Right lobe of liver (tissue), 5 donors: ENCODE data around the gene UTS2R. TPM values are rescaled to one million over a fixed set of nuclear protein-coding genes. Genes with fewer than 3 reads are reported as not detected.

Experiments
- small RNA-seq, 2 experiments: library from RNA; depleted of rRNA; stranded (forward); fragments of <200 nt; gene quantifications; one replicate each; pipeline ENCODE3, GENCODE V24; 2016
- total RNA-seq, 6 experiments: library from RNA; depleted of rRNA in 2 of 6; stranded (reverse); fragments of >200 nt in 2 of 6; fragmentation: NEBNext Ultra II Directional in 3 of 6; extraction: Animal tissue kit (Norgen Biotek cat#: 25700) in 3 of 6; gene quantifications; one replicate each; pipeline versions ENCODE4 v1.1.0 to v1.2.4, GENCODE V29; 2016 to 2023
- donor health status: DM: no; HTN: no; CAD: no.
- donor health status: DM: no; HTN: no; CAD: no.
- donor health status: DM: no; HTN: yes; CAD: no.
- donor health status: DM: no; HTN: yes; CAD: no.

Gene UTS2R
- total RNA-seq, 6 experiments from 2014 or later, result not detected

Small RNAs within 50 kb of the gene (small RNA-seq; reads per million reads assigned to genes)
- gene RF00019, result 0 reads per million in 2 experiments

Other genes with a start within 250 kb of the UTS2R start
- gene CCDC57, start 158.9 kb upstream of the UTS2R start, total RNA-seq, result 10 to 100 TPM; 10.1 to 37.4 (median 17.2) TPM
- 10 to 100 TPM in 2 of 6 experiments, 1 to 10 TPM in 4; 4.1 to 34.0 (median 7.3) TPM for gene SLC16A3, start 142.7 kb upstream of the UTS2R start, total RNA-seq
- 10 to 100 TPM; 32.7 to 73.0 (median 45.9) TPM for gene CSNK1D, start 98.1 kb upstream of the UTS2R start, total RNA-seq
- gene CD7, start 54.2 kb upstream of the UTS2R start, total RNA-seq, result 1 to 10 TPM in 4 of 6 experiments, under 1 TPM in 2; 0.31 to 3.2 (median 1.3) TPM
- 1 to 10 TPM; 3.9 to 7.4 (median 5.8) TPM for gene SECTM1, start 38.0 kb upstream of the UTS2R start, total RNA-seq
- gene TEX19, start 12.5 kb upstream of the UTS2R start, total RNA-seq, result not detected
- 10 to 100 TPM in 5 of 6 experiments, 1 to 10 TPM in 1; 9.6 to 30.4 (median 20.2) TPM for gene HEXD, start 46.6 kb downstream of the UTS2R start, total RNA-seq
- 10 to 100 TPM; 13.5 to 23.4 (median 16.2) TPM for gene OGFOD3, start 46.8 kb downstream of the UTS2R start, total RNA-seq
- gene CYBC1, start 79.0 kb downstream of the UTS2R start, total RNA-seq, result 10 to 100 TPM; 29.4 to 82.4 (median 46.4) TPM
- gene NARF, start 87.0 kb downstream of the UTS2R start, total RNA-seq, result 10 to 100 TPM in 5 of 6 experiments, 1 to 10 TPM in 1; 9.3 to 48.6 (median 21.8) TPM
- gene FOXK2, start 148.0 kb downstream of the UTS2R start, total RNA-seq, result 10 to 100 TPM; 14.1 to 20.5 (median 16.1) TPM